Measurements from ENCODE around the gene GUK1.

- TF ChIP-seq CTCF (IDR thresholded peaks at IDR 0.05; ENCODE audit: low read length) (no peak), EZH2 (optimal IDR thresholded peaks at IDR 0.05; ENCODE audit: low read depth, low read length) (no peak), EZH2phosphoT487 (IDR thresholded peaks at IDR 0.05; ENCODE audit: low read length) (no peak)
Observed at GRCh38 chr1:228176024-228176395, 35.9 kb downstream of the GUK1 start.
